Keratinocyte (primary cell): ENCODE measurements around the gene ARMH1.

Experiments
- CTCF ChIP-seq, 3 experiments: IDR thresholded peaks in 1 of 3; conservative IDR thresholded peaks in 1 of 3; optimal IDR thresholded peaks in 1 of 3; 2 replicates in 2 of 3; 3 replicates in 1 of 3; pipeline versions ENCODE3 to v1.5.1; 2011; ENCODE audit warnings: low read length in 3 of 3, mild to moderate bottlenecking in 3 of 3, moderate library complexity in 2 of 3, control low read depth in 1 of 3, inconsistent platforms in 1 of 3; ENCODE audit not compliant: insufficient read depth in 2 of 3; ENCODE audit errors: extremely low read depth in 1 of 3
- EZH2 ChIP-seq: IDR thresholded peaks from one replicate; pipeline ENCODE4 v1.6.1; 2012; ENCODE audit warnings: inconsistent platforms, mild to moderate bottlenecking, low read length, moderate library complexity

DNA sequence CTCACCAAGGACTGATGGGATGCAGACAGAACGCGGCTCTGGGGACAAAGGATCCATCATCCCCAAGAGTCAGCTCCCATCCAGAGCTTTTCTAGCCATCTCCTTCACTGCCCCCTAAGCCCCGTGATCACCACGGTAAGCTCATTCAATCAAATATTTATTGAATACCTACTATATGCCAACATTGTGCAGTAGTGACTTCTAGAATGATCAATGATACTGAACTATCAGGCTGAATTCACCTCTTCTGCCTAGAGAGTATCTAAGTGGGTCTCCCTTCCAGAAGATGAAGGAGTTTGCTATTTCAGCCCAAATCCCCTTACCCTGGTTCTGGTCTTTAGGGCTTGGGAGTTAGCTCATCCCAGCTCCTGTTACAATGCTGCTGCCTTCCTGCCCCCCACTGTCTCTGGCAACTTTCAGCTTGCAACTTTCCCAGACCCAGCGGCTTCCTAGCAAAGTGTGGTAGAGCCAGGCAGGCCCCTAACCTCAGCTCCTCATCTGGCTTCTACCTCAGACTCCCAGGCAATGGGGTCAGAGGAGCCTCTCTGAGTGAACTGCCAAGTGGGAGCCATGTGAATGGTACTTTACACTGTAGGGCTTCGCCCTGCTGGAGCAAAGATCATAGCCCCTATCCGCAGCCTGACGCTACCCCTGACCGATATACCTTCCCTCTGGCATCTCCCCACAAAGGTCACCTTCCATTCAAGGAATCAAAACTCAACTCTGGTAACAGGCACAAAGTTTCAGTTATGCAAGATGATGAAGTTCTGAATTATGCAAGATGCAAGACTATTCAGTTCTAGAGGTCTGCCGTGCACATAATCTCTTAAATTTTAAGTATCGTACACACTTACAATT, 21.2 kb upstream of the ARMH1 start:
- TF ChIP-seq CTCF (optimal IDR thresholded peaks at IDR 0.05 in 1 of 3, IDR thresholded peaks at IDR 0.05 in 1 of 3, conservative IDR thresholded peaks at IDR 0.05 in 1 of 3; ENCODE audit: extremely low read depth in 1 of 3, insufficient read depth in 2 of 3, low read length in 3 of 3), result no peak
- TF ChIP-seq EZH2, result no peak
